Measurements from ENCODE around the gene CTXND1. TPM values are rescaled to one million over a fixed set of nuclear protein-coding genes. Genes with fewer than 3 reads are reported as not detected.

The CTXND1 gene
- total and polyA plus RNA-seq, 2 of the 13 experiments (the other 11 are each of a cell fraction or from before 2014, with no cell fraction given), result 1.2 to 2.1 TPM

- intact Hi-C loops (cut with micrococcal nuclease; ENCODE audit: unreplicated experiment) (no loop called here), in situ Hi-C loops (cut with HindIII; ENCODE audit: extremely low pct_ligation_motif_present, low pct_unique_long_range_greater_than_20kb) (no loop called here)
- ChIA-PET POLR2A (no interaction called here), CTCF (ENCODE audit: low intra/inter-chr PET ratio, low total read pairs) (no interaction called here)
- no peak for ATAC-seq
- no peaks in the 10 kb centered on the region for H3K9me3 ChIP-seq (ENCODE audit: low read length)
- H3K79me2 ChIP-seq (ENCODE audit: insufficient read depth, low read length), result no peaks in the 10 kb centered on the region
- no peaks in the 10 kb centered on the region for H4K20me1 ChIP-seq (ENCODE audit: insufficient read depth, low read length)
- no peak overlapping the region for H3K4me2 ChIP-seq (ENCODE audit: low read depth, low read length)
- H3K36me3 ChIP-seq (replicated peaks in 1 of 2; ENCODE audit: control insufficient read depth in 1 of 2, insufficient read depth in 2 of 2, low read length in 2 of 2), result no peaks in the 10 kb centered on the region
- H3K27me3 ChIP-seq (ENCODE audit: control insufficient read depth in 1 of 2, insufficient read depth in 2 of 2, low read length in 2 of 2), result no peaks in the 10 kb centered on the region
- H2AFZ ChIP-seq (ENCODE audit: low read length), result no peak overlapping the region
- BruUV-seq (replicated peaks), result no TSS peak
- FAIRE-seq, result no peak
- no peak overlapping the region for H3K4me3 ChIP-seq (replicated peaks in 1 of 3; ENCODE audit: insufficient read depth in 1 of 3, low read depth in 2 of 3, low read length in 3 of 3)
- WGBS (ENCODE audit: low lambda C conversion rate), result 70% methylated on average over 1 of the region's 1 CpG
- TF ChIP-seq ZNF160 (CRISPR knock-in tag; IDR thresholded peaks at IDR 0.05) (no peak), ZIK1 (CRISPR knock-in tag; IDR thresholded peaks at IDR 0.05; ENCODE audit: borderline replicate concordance, low read depth) (no peak), NRL (CRISPR knock-in tag; IDR thresholded peaks at IDR 0.05; ENCODE audit: borderline replicate concordance) (no peak), ZNF577 (CRISPR knock-in tag; IDR thresholded peaks at IDR 0.05; ENCODE audit: borderline replicate concordance, low read depth) (no peak), CREBL2 (CRISPR knock-in tag; IDR thresholded peaks at IDR 0.05; ENCODE audit: borderline replicate concordance) (no peak), RBM39 (IDR thresholded peaks at IDR 0.05; ENCODE audit: low read depth, low read length, poor library complexity, severe bottlenecking) (no peak), DPF2 (CRISPR knock-in tag; IDR thresholded peaks at IDR 0.05; ENCODE audit: borderline replicate concordance, low read depth) (no peak), ZFP1 (CRISPR knock-in tag; IDR thresholded peaks at IDR 0.05) (no peak), ZBTB26 (CRISPR knock-in tag; IDR thresholded peaks at IDR 0.05; ENCODE audit: borderline replicate concordance) (no peak), KMT2A (CRISPR knock-in tag; IDR thresholded peaks at IDR 0.05) (no peak), SNAI1 (CRISPR knock-in tag; IDR thresholded peaks at IDR 0.05; ENCODE audit: borderline replicate concordance) (no peak)
- TF ChIP-seq, protein P1, sequence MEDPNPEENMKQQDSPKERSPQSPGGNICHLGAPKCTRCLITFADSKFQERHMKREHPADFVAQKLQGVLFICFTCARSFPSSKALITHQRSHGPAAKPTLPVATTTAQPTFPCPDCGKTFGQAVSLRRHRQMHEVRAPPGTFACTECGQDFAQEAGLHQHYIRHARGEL (CRISPR knock-in tag; IDR thresholded peaks at IDR 0.05), result no peak
- H3K9ac ChIP-seq (ENCODE audit: insufficient read depth, low read depth, low read length), result no peak overlapping the region
- DNase-seq (ENCODE audit: low spot score), result no peak
- peaks cover 31% of the 10 kb centered on the region for H3K4me1 ChIP-seq (ENCODE audit: insufficient read depth, low read length)
- H3K27ac ChIP-seq (ENCODE audit: extremely low read length, insufficient read depth, low read length), result no peak overlapping the region
Measured at GRCh38 chr15:80194914-80195313, 57.1 kb downstream of the CTXND1 start.

All from HepG2 (cell line).